HG02884 (cell line): ENCODE data around the gene TBX10.

Experiments used
- ATAC-seq: cut with Tn5 transposase; IDR thresholded peaks from one replicate; pipeline ENCODE4 v1.9.1; 2021; ENCODE audit warnings: mild to moderate bottlenecking, moderate library complexity; ENCODE audit not compliant: unreplicated experiment

TBX10 gene

GRCh38 chr11:67617243-67617953 lies 22.2 kb downstream of the TBX10 start:
- ATAC-seq: no peak

- no peak for ATAC-seq
These were observed 22.9 kb downstream of the TBX10 start for GRCh38 chr11:67616431-67617242.

GRCh38 chr11:67615728-67616430 lies 23.7 kb downstream of the TBX10 start:
- ATAC-seq: no peak

GRCh38 chr11:67614730-67615714 lies 24.5 kb downstream of the TBX10 start:
- no peak for ATAC-seq

GRCh38 chr11:67613960-67614715 lies 25.4 kb downstream of the TBX10 start:
- ATAC-seq: peak; percentile 74

- no peak for ATAC-seq
These were observed 26.1 kb downstream of the TBX10 start for GRCh38 chr11:67613313-67613959.

GRCh38 chr11:67612751-67613150 lies 26.8 kb downstream of the TBX10 start:
- no peak for ATAC-seq

GRCh38 chr11:67611704-67612587 lies 27.6 kb downstream of the TBX10 start:
- no peak for ATAC-seq

GRCh38 chr11:67611165-67611564 lies 28.4 kb downstream of the TBX10 start:
- no peak for ATAC-seq

GRCh38 chr11:67610302-67610868 lies 29.2 kb downstream of the TBX10 start:
- ATAC-seq: no peak

GRCh38 chr11:67609316-67609715 lies 30.2 kb downstream of the TBX10 start:
- no peak for ATAC-seq

GRCh38 chr11:67608486-67608885 lies 31.1 kb downstream of the TBX10 start:
- ATAC-seq: no peak

GRCh38 chr11:67607507-67607906 lies 32.1 kb downstream of the TBX10 start:
- ATAC-seq: no peak

GRCh38 chr11:67606492-67607295 lies 32.9 kb downstream of the TBX10 start, which contains the start of gene NDUFV1:
TSS of gene NDUFV1 (plus strand) at chr11:67606936. CDS start at chr11:67607005, 69 bp downstream.
- ATAC-seq: peak; percentile 93

- ATAC-seq: no peak
These were observed 33.5 kb downstream of the TBX10 start for GRCh38 chr11:67606093-67606491.

GRCh38 chr11:67605231-67606011 lies 34.1 kb downstream of the TBX10 start:
- ATAC-seq: no peak
